H9 (cell line): ENCODE results near the gene HMCES. TPM values are rescaled to one million over a fixed set of nuclear protein-coding genes. Genes with fewer than 3 reads are reported as not detected.

Source experiments
- DNase-seq: peaks from one replicate; pipeline ENCODE4 v3.0.0-alpha.2; 2017
- H2AFZ ChIP-seq: one replicate; pipeline ENCODE4 v1.6.1; 2013; ENCODE audit warnings: mild to moderate bottlenecking, low read length, control low read depth, moderate library complexity
- H2AK5ac ChIP-seq: 2 replicates; pipeline ENCODE4 v1.6.1; 2013; ENCODE audit warnings: low read length, control low read depth, mixed read lengths; ENCODE audit not compliant: insufficient read length
- H2BK120ac ChIP-seq: one replicate; pipeline ENCODE4 v1.6.1; 2013; ENCODE audit warnings: low read depth, mild to moderate bottlenecking, low read length, control low read depth, inconsistent platforms; ENCODE audit not compliant: poor library complexity, severe bottlenecking
- H2BK12ac ChIP-seq: 2 replicates; pipeline ENCODE4 v1.6.1; 2013; ENCODE audit warnings: low read length, control low read depth, mixed read lengths, low read depth; ENCODE audit not compliant: insufficient read length
- H2BK15ac ChIP-seq: 2 replicates; pipeline ENCODE4 v1.6.1; 2013; ENCODE audit warnings: low read depth, low read length, control low read depth
- H2BK20ac ChIP-seq: one replicate; pipeline ENCODE4 v1.6.1; 2013; ENCODE audit warnings: low read depth, mild to moderate bottlenecking, low read length, control low read depth, inconsistent platforms; ENCODE audit not compliant: poor library complexity, severe bottlenecking
- H2BK5ac ChIP-seq: 2 replicates; pipeline ENCODE4 v1.6.1; 2013; ENCODE audit warnings: low read length, control low read depth, mixed read lengths; ENCODE audit not compliant: insufficient read length
- H3K14ac ChIP-seq: 2 replicates; pipeline ENCODE4 v1.6.1; 2013; ENCODE audit warnings: low read length, control low read depth; ENCODE audit not compliant: insufficient read depth
- H3K18ac ChIP-seq: 2 replicates; pipeline ENCODE4 v1.6.1; 2013; ENCODE audit warnings: low read depth, mild to moderate bottlenecking, mixed read lengths, low read length, control low read depth; ENCODE audit not compliant: insufficient read length
- H3K23ac ChIP-seq: 2 replicates; pipeline ENCODE4 v1.6.1; 2013; ENCODE audit warnings: low read length, control low read depth, mixed read lengths, low read depth; ENCODE audit not compliant: insufficient read length
- H3K23me2 ChIP-seq: 2 replicates; pipeline ENCODE4 v1.6.1; 2013; ENCODE audit warnings: low read depth, mild to moderate bottlenecking, mixed read lengths, low read length, control low read depth; ENCODE audit not compliant: insufficient read length, poor library complexity, severe bottlenecking
- H3K27ac ChIP-seq: 2 replicates; pipeline ENCODE4 v1.5.1; 2013; ENCODE audit warnings: low read length, control low read depth, mixed read lengths, low read depth; ENCODE audit not compliant: insufficient read length
- H3K27me3 ChIP-seq: 2 replicates; pipeline ENCODE4 v1.6.1; 2013; ENCODE audit warnings: low read length, control low read depth, inconsistent platforms; ENCODE audit not compliant: insufficient read depth
- H3K4ac ChIP-seq: 2 replicates; pipeline ENCODE4 v1.6.1; 2013; ENCODE audit warnings: low read depth, mild to moderate bottlenecking, control low read depth, inconsistent platforms, low read length, moderate library complexity
- H3K4me1 ChIP-seq: 2 replicates; pipeline ENCODE4 v1.6.1; 2013; ENCODE audit warnings: low read length, control low read depth, inconsistent platforms; ENCODE audit not compliant: insufficient read depth
- H3K4me2 ChIP-seq: 2 replicates; pipeline ENCODE4 v1.6.1; 2013; ENCODE audit warnings: low read length, control low read depth, mixed read lengths; ENCODE audit not compliant: insufficient read length, insufficient read depth
- H3K56ac ChIP-seq: 2 replicates; pipeline ENCODE4 v1.6.1; 2013; ENCODE audit warnings: low read depth, mild to moderate bottlenecking, mixed read lengths, low read length, control low read depth; ENCODE audit not compliant: insufficient read length
- H3K79me1 ChIP-seq: 2 replicates; pipeline ENCODE4 v1.6.1; 2013; ENCODE audit warnings: low read depth, mild to moderate bottlenecking, moderate library complexity, low read length, control low read depth, inconsistent platforms; ENCODE audit not compliant: insufficient read depth, poor library complexity, severe bottlenecking
- H3K79me2 ChIP-seq: 2 replicates; pipeline ENCODE4 v1.6.1; 2013; ENCODE audit warnings: low read length, control low read depth, inconsistent platforms; ENCODE audit not compliant: insufficient read depth
- H3K9ac ChIP-seq: 2 replicates; pipeline ENCODE4 v1.6.1; 2013; ENCODE audit warnings: low read length, control low read depth, mixed read lengths; ENCODE audit not compliant: insufficient read length; ENCODE audit errors: extremely low read depth
- H3K9me3 ChIP-seq: one replicate; pipeline ENCODE4 v1.6.1; 2013; ENCODE audit warnings: low read depth, low read length, inconsistent platforms; ENCODE audit not compliant: control insufficient read depth
- H3T11ph ChIP-seq: one replicate; pipeline ENCODE4 v1.6.1; 2013; ENCODE audit warnings: mild to moderate bottlenecking, low read length, control low read depth, inconsistent platforms
- H4K20me1 ChIP-seq: one replicate; pipeline ENCODE4 v1.6.1; 2013; ENCODE audit not compliant: control insufficient read depth, insufficient read length, insufficient read depth
- H4K5ac ChIP-seq: 2 replicates; pipeline ENCODE4 v1.6.1; 2013; ENCODE audit warnings: low read depth, mild to moderate bottlenecking, mixed read lengths, low read length, control low read depth; ENCODE audit not compliant: insufficient read length
- H4K8ac ChIP-seq: replicated peaks from 2 replicates; pipeline ENCODE4 v1.6.1; 2013; ENCODE audit warnings: low read length, control low read depth, mixed read lengths, low read depth; ENCODE audit not compliant: insufficient read length
- H4K91ac ChIP-seq: 2 replicates; pipeline ENCODE4 v1.6.1; 2013; ENCODE audit warnings: low read depth, mild to moderate bottlenecking, moderate library complexity, mixed read lengths, low read length, control low read depth; ENCODE audit not compliant: insufficient read length
- H3K27ac Mint-ChIP-seq, 3 experiments: 2 replicates in 2 of 3; 3 replicates in 1 of 3; pipeline ENCODE4 v1.8.0; 2020 to 2021; ENCODE audit warnings: mixed read lengths in 3 of 3, mild to moderate bottlenecking in 1 of 3, moderate library complexity in 1 of 3
- H3K27me3 Mint-ChIP-seq: 2 replicates; pipeline ENCODE4 v1.8.0; 2021; ENCODE audit warnings: low read depth, mild to moderate bottlenecking, moderate library complexity, mixed read lengths
- H3K36me3 Mint-ChIP-seq, 3 experiments: 2 replicates in 2 of 3; 3 replicates in 1 of 3; pipeline ENCODE4 v1.8.0; 2020 to 2021; ENCODE audit warnings: low read depth in 3 of 3, mixed read lengths in 3 of 3; ENCODE audit not compliant: insufficient read depth in 1 of 3
- H3K4me1 Mint-ChIP-seq, 2 experiments: 2 replicates each; pipeline ENCODE4 v1.8.0; 2020; ENCODE audit warnings: mixed read lengths in 2 of 2
- H3K4me3 Mint-ChIP-seq, 2 experiments: 2 replicates in 1 of 2; 3 replicates in 1 of 2; pipeline ENCODE4 v1.8.0; 2020 to 2021; ENCODE audit warnings: mild to moderate bottlenecking in 2 of 2, mixed read lengths in 2 of 2, moderate library complexity in 1 of 2
- H3K9me3 Mint-ChIP-seq, 2 experiments: 2 replicates in 1 of 2; 3 replicates in 1 of 2; pipeline ENCODE4 v1.8.0; 2020; ENCODE audit warnings: mild to moderate bottlenecking in 2 of 2, mixed read lengths in 2 of 2, moderate library complexity in 1 of 2
- CTCF ChIP-seq: fragments of 200-600 bp; sonication (generic); conservative IDR thresholded peaks from 3 replicates; pipeline ENCODE4 v1.8.0; 2021; ENCODE audit warnings: antibody characterized with exemption, mild to moderate bottlenecking
- WGBS: extraction: QIAGEN DNeasy Blood & Tissue Kit; methylation state at CpG from one replicate; pipeline ENCODE4 v1.1.7; 2013; ENCODE audit warnings: missing lambda C conversion rate, low lambda C conversion rate, mixed read lengths; ENCODE audit not compliant: insufficient read length; ENCODE audit errors: extremely low coverage; 5-methylcytosine and 5-hydroxymethylcytosine counted together
- total RNA-seq: library from RNA; stranded (reverse); gene quantifications from 2 replicates; pipeline ENCODE4 v1.2.1, GENCODE V29; 2021

Gene HMCES
- total RNA-seq, 1 experiment from 2014 or later: 52.4 TPM

DNA sequence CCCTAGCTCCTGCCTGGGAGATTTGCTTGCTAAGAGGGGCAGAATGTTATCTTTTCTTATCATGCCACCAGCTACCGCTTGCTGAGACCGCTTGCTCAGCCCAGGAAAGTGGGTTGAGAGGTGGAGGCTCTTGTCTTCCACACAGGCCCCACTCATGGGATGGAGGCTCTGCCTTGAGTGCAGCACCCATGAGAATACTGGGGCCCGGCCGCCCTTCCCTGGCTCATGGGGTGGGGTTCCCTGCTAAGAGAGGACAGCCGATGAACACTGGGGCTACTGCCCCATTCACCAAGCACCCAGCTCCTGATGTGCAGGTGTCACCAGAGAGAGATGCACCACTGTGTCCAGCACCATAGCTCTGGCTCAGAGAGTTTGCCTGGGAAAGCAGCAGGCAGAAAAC lies 55.2 kb downstream of the HMCES start:
- no peaks in the 10 kb centered on the region for H3K79me2 ChIP-seq
- no peak overlapping the region for H3K18ac ChIP-seq
- no peak overlapping the region for H4K91ac ChIP-seq
- H3K56ac ChIP-seq: no peak overlapping the region
- no peak overlapping the region for H4K8ac ChIP-seq
- peaks cover 0 to 2% (median 0%) of the 10 kb centered on the region in 3 experiments; a peak in 1 of 7 replicates for H3K36me3 Mint-ChIP-seq
- H2BK20ac ChIP-seq: no peak overlapping the region
- H3K27ac Mint-ChIP-seq: no peak overlapping the region
- no peak overlapping the region for H3T11ph ChIP-seq
- no CpG with 5 or more reads among the region's 5 CpGs for WGBS
- no peak overlapping the region for H2BK15ac ChIP-seq
- no peak overlapping the region for H3K4me3 Mint-ChIP-seq
- H3K9me3 Mint-ChIP-seq: peaks cover 2 to 6% of the 10 kb centered on the region in 2 experiments; a peak in 2 of 5 replicates
- H3K9me3 ChIP-seq: no peaks in the 10 kb centered on the region
- H2BK120ac ChIP-seq: no peak overlapping the region
- H3K27me3 Mint-ChIP-seq: peaks cover 3% of the 10 kb centered on the region
- H2AFZ ChIP-seq: no peak overlapping the region
- H3K23me2 ChIP-seq: no peaks in the 10 kb centered on the region
- H3K4me2 ChIP-seq: no peak overlapping the region
- H3K23ac ChIP-seq: no peak overlapping the region
- no peaks in the 10 kb centered on the region for H3K4me1 ChIP-seq
- no peak overlapping the region for H2AK5ac ChIP-seq
- no peak overlapping the region for H3K14ac ChIP-seq
- no peak for TF ChIP-seq CTCF
- no peak overlapping the region for H2BK12ac ChIP-seq
- no peak overlapping the region for H2BK5ac ChIP-seq
- no peak for DNase-seq
- H4K5ac ChIP-seq: no peak overlapping the region
- no peaks in the 10 kb centered on the region for H3K79me1 ChIP-seq
- H3K9ac ChIP-seq: no peak overlapping the region
- peaks cover 2 to 5% of the 10 kb centered on the region in 2 experiments; a peak in 2 of 4 replicates for H3K4me1 Mint-ChIP-seq
- H3K4ac ChIP-seq: no peak overlapping the region
- H3K27me3 ChIP-seq: no peaks in the 10 kb centered on the region
- H4K20me1 ChIP-seq: no peaks in the 10 kb centered on the region
- H3K27ac ChIP-seq: no peak overlapping the region
